Measurements from ENCODE around the gene BPIFB4. TPM values are rescaled to one million over a fixed set of nuclear protein-coding genes. Genes with fewer than 3 reads are reported as not detected.

The BPIFB4 gene
- total and polyA plus RNA-seq, 2 of the 4 experiments (the other 2 are of a cell fraction) = not detected

GRCh38 chr20:33031531-33031930, 47.9 kb upstream of the BPIFB4 start, which contains the start of gene BPIFB6:
Gene BPIFB6, plus strand, starts transcription at chr20:33031648. Its CDS starts 0 bp downstream, at chr20:33031648.
- DNase-seq = no peak
- H3K56ac ChIP-seq (ENCODE audit: extremely low read depth, insufficient read depth, low read length) = no peak within 1 kb of the TSS
- no peak within 1 kb of the TSS for H2AK5ac ChIP-seq (ENCODE audit: low read depth, low read length)
- no peak within 1 kb of the TSS for H2BK5ac ChIP-seq (ENCODE audit: low read depth, low read length, poor library complexity, severe bottlenecking)
- H3K9me3 ChIP-seq (ENCODE audit: control insufficient read depth, insufficient read depth, low read length) = no peaks in the 10 kb centered on the region
- no peak within 1 kb of the TSS for H4K8ac ChIP-seq (ENCODE audit: low read depth in 2 of 2, low read length in 2 of 2)
- H3K23ac ChIP-seq (ENCODE audit: low read depth, low read length) = no peak within 1 kb of the TSS
- no peaks in the 10 kb centered on the region for H3K79me1 ChIP-seq (ENCODE audit: low read depth in 1 of 2, low read length in 2 of 2)
- in situ Hi-C loops (cut with MboI; ENCODE audit: low sequenced_read_pairs) (no loop called here), dilution Hi-C loops (cut with HindIII; ENCODE audit: low sequenced_read_pairs, unreplicated experiment) (no loop called here), intact Hi-C loops (cut with micrococcal nuclease) (no loop called here)
- no peaks in the 10 kb centered on the region for H3K36me3 ChIP-seq (ENCODE audit: control insufficient read depth, insufficient read depth, low read length)
- no peak within 1 kb of the TSS for H3K4me2 ChIP-seq (ENCODE audit: low read depth, low read length)
- no peak within 1 kb of the TSS for H3K27ac ChIP-seq (ENCODE audit: insufficient read depth, low read length)
- no peak within 1 kb of the TSS for H4K91ac ChIP-seq (ENCODE audit: insufficient read depth, low read depth, low read length)
- no peak within 1 kb of the TSS for H2BK20ac ChIP-seq (ENCODE audit: low read depth, low read length)
- H3K4ac ChIP-seq (ENCODE audit: low read depth, low read length) = no peak within 1 kb of the TSS
- no peaks in the 10 kb centered on the region for H3K4me1 ChIP-seq (ENCODE audit: control insufficient read depth, insufficient read depth, low read length)
- H2BK120ac ChIP-seq (ENCODE audit: low read depth, low read length) = no peak within 1 kb of the TSS
- H4K5ac ChIP-seq (ENCODE audit: low read depth, low read length) = no peak within 1 kb of the TSS
- TF ChIP-seq ELK1 (IDR thresholded peaks at IDR 0.05; ENCODE audit: borderline replicate concordance, low read depth, low read length) (no peak), USF2 (IDR thresholded peaks at IDR 0.05; ENCODE audit: low read depth, low read length) (no peak), SMC3 (IDR thresholded peaks at IDR 0.05; ENCODE audit: low read depth, low read length) (no peak), RFX5 (IDR thresholded peaks at IDR 0.05; ENCODE audit: low read depth, low read length) (no peak), CEBPB (IDR thresholded peaks at IDR 0.05; ENCODE audit: low read depth, low read length) (no peak), CHD1 (IDR thresholded peaks at IDR 0.05; ENCODE audit: low read depth, low read length) (no peak), MAFK (IDR thresholded peaks at IDR 0.05; ENCODE audit: low read depth, low read length) (no peak), MAZ (IDR thresholded peaks at IDR 0.05; ENCODE audit: borderline replicate concordance, low read depth, low read length) (no peak), RCOR1 (IDR thresholded peaks at IDR 0.05; ENCODE audit: insufficient replicate concordance, low read length) (no peak), MXI1 (IDR thresholded peaks at IDR 0.05; ENCODE audit: borderline replicate concordance, low read depth, low read length) (no peak), NFE2L2 (IDR thresholded peaks at IDR 0.05; ENCODE audit: low read depth, low read length) (no peak)
- H3K4me3 ChIP-seq (ENCODE audit: insufficient read depth, low read depth, low read length) = no peak within 1 kb of the TSS
- H3K9ac ChIP-seq (ENCODE audit: low read depth, low read length) = no peak within 1 kb of the TSS
- 50% methylated on average over 1 of the region's 10 CpGs; no CpG with 5 or more reads in 1 of the 2 experiments for WGBS, 2 experiments (ENCODE audit: extremely low coverage in 2 of 2, insufficient read length in 1 of 2)
- ChIA-PET CTCF (no interaction called here), POLR2A (ENCODE audit: unreplicated experiment) (no interaction called here)
- no peaks in the 10 kb centered on the region; the same call in 1 of the 2 replicates for H3K27me3 ChIP-seq (ENCODE audit: control insufficient read depth, insufficient read depth, low read length)
- no peaks in the 10 kb centered on the region for H4K20me1 ChIP-seq (ENCODE audit: insufficient read depth, low read length)
- no peak within 1 kb of the TSS for H2BK15ac ChIP-seq (ENCODE audit: low read depth, low read length)
- no peak for ATAC-seq (ENCODE audit: low read depth)
- no peak within 1 kb of the TSS for H3K18ac ChIP-seq (ENCODE audit: low read depth, low read length)
- H3K14ac ChIP-seq (replicated peaks; ENCODE audit: low read depth, low read length) = no peak within 1 kb of the TSS
- H2AK9ac ChIP-seq (replicated peaks; ENCODE audit: low read depth, low read length, poor library complexity) = no peak within 1 kb of the TSS
- H3K9me1 ChIP-seq (ENCODE audit: insufficient read depth, low read length) = no peaks in the 10 kb centered on the region
- H2AFZ ChIP-seq (replicated peaks; ENCODE audit: low read length, poor library complexity) = no peak within 1 kb of the TSS
- BruUV-seq (replicated peaks) = no TSS peak

All from IMR-90 (cell line).